NCI-H2227 (cell line): ENCODE measurements around the gene LCN6.
A peak's percentile ranks its signal among the peaks of the same experiment; 100 is the strongest.
"Not testable (repeated sequence)": the region's sequence is repeated elsewhere in the genome, so short reads cannot be mapped to it uniquely, and the experiment has no call there.

ENCODE experiments used
- DNase-seq: peaks from one replicate; lab custom pipeline; 2025; ENCODE audit not compliant: unreplicated experiment; lab: John Stamatoyannopoulos, UW

Gene LCN6

GRCh38 chr9:136784249-136784996, 36.1 kb upstream of the LCN6 start:
- DNase-seq = peak; percentile 42

- DNase-seq = no peak
These were observed 34.1 kb upstream of the LCN6 start for GRCh38 chr9:136782452-136782851.

GRCh38 chr9:136779808-136780207, 31.5 kb upstream of the LCN6 start:
- no peak for DNase-seq

DNA sequence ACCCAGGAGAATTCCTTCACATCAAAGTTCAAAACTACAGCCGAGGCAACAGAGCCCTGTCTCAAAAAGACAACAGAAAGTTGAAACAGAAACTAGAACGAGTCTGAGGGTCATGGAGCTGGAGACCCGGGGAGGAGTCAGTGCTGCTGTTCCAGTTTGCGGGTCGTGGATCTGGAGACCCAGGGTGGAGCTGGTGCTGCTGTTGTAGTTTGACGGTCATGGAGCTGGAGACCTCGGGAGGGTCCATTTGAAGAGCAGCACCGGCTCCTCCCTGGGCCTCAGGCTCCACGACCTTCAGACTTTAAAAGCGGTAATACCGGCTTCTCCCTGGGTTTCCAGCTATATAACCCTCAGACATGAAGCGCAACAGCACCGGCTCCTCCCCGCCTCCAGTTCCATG, 29.0 kb upstream of the LCN6 start:
- DNase-seq = no peak

GRCh38 chr9:136776947-136777346, 28.6 kb upstream of the LCN6 start:
- DNase-seq = no peak

DNA sequence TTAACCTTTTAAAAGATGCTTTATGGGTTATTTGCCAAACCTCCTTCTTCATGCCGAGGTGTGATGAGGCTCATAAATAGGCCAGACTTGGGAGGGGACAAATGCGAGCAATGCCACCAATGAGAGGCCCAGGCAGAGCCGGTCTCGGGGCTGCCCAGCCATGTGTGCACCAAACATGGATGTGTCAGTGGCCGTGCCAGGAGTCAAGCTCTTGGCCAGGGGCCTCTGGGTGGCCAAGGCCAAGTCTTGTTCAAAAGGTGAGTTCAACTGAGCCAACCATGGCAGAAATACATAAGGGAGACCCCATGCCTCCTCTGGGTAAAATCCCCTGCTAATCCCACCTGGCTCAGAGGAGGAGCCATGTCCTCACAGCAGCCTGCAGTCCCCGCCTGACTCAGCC, 26.9 kb upstream of the LCN6 start:
- DNase-seq = no peak

DNA sequence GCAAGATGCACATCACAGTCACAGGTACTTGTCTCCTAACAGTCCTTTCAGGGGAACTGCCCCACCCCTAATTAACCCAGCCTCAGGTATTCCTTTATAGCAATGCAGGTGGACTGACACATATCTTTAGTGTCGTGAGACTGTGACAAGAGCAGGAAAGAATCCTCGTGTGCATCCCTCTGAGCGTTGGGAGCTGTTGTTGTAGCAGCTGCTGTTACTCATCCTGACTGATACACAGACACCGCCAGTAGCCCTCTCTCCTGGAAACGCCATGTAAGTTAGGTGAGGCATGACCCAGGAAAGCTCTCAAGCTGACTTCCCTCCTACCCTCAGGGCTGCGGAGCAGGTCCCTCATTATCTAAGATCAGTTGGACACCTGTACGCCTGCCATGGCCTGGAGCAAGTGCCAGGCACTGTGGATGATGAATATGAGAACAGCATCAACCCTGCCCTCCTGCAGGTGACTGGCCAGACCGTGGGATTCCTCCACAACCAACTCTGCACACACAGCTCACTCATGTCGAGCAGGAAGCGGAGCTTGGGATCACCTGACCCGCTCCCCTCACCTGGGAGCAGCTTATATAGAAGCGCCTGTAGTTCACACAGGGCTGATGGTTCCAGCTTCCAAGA, 26.2 kb upstream of the LCN6 start:
- DNase-seq = no peak

DNA sequence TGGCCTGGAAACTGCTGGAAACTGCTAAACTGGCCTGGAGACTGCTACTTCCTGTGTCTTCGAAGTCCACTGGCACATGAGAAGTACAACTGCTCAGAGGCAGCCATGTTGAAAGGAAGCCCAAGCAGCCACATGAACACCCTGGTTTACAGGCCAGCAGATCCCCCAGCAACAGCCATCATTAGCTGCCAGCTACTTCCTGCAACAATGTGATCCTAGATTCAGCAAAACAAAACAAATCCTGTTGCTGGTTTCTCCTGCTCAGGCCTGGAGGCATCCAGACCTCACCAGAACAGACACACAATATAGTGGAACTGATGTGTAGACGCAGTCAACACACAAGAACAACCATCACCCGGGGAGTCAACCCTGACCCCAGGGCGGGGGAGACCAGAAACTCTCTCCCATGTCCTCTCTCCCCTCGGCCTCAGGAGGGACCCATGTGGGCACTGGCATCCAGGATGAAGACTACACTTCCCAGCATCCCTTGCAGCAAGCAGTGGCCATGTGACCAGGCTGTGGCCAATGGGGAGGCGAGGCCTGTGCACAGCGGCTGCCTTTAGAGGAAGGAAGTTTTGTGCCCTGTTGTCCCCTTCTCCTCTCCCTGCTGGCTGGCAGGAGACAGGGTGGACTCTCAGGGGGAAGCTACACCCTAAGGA, 25.2 kb upstream of the LCN6 start:
- DNase-seq = no peak

DNA sequence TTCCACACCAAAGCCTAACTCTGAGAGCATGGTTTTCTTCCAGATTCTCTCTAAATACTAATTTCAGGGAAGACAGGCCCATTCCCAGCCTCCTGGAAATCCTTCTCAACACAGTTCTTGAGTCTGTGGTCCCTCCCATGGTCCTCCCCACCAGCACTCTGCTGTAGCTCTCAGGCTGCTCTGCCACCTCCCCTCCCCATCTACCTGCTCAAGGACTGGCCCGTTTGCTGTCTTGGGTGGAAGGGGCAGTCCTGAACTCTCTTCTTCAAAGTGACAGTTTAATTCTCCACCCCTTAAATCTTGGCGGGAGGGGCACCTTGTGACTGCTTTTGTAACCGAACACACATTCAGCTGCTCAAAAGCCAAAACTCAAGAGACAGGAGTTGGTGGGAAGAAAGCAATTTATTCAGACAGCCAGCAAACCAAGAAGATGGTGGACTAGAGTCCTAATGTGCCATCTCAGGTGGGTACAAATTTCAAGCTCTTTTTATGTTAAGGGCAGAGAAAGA, 23.6 kb upstream of the LCN6 start:
- DNase-seq = no peak

DNA sequence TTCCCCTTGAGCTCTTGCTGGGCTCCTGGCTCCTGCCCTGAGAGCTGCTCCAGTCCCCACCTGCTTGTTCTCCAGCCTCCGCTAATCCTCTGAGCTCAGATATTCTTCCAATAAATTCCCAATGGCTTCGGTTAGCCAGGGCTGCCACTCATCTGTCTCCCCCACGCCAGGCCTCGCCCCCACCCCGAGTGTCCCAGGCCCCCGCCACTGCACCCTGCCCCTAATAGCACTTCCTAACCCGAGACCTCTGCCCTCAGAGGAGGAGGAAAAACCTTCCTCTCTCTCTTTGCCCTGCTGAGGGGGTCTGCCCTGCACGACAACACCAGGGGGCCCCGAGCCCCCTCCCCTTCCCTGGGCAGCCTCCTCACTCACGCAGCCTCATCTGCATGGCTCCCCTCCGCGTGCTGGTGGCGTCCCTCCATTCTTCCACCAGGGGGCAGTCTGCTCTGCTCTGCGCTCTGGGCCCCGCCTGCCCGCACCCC, 21.4 kb upstream of the LCN6 start:
- no peak for DNase-seq

GRCh38 chr9:136766410-136767120, 18.2 kb upstream of the LCN6 start:
- DNase-seq = peak; percentile 45

GRCh38 chr9:136765745-136766409, 17.6 kb upstream of the LCN6 start:
- DNase-seq = not testable (repeated sequence)

DNA sequence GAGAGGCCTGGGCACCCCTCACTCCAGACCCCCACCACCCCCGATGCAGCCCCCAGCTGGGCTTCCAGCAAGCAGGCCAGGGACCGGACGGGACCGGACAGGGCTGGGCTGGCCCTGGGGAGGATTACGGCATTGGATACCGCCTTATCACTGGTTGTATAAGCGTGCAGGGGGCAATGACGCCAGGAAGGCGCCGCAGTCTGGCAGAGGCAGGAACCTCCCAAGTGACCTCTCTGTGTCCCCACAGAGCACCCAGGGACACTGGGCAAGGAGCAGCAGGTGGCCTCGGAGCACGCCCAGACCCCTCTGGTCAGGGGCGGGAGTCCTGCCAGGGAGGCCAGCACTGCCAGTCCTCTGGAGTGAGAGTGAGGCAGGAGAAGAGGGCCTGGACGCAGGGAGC, 16.7 kb upstream of the LCN6 start:
- no peak for DNase-seq

DNA sequence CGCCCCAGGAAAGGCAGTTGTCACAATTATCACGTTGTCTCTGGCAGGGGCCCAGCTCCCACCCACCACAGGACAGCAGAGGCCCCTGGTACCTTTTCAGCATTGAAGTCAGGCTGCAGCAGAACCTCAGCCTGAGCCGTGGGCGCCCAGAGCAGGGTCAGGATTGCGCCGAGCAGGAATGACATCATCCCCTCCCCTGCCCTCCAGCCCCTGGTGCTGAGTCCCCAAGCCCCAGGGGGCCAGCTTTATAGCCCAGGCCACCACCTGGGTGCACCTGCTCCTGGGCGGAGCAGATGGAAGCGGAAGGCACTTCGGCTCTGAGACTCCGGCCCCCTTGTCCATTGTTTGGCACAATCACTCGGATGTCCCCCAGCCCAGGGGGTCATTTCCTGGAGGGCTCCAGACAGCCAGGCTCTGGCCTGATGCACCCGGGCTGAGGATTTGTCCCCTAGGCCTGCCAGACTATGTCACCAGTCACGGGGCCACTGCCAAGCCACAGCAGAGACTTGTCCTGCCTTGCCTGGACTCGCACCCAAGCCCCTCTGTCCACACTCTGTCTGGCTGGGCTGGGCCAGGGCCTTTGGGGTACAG, 16.1 kb upstream of the LCN6 start, which contains the start of gene LCN15:
TSS of gene LCN15 (minus strand) at position 218 of the 591 bp plus-strand sequence. CDS start at position 188, 30 bp downstream.
- DNase-seq = no peak

- no peak for DNase-seq
These were observed 15.3 kb upstream of the LCN6 start for GRCh38 chr9:136763649-136764035.

GRCh38 chr9:136762915-136763648, 14.8 kb upstream of the LCN6 start:
- DNase-seq = no peak

GRCh38 chr9:136762221-136762691, 13.9 kb upstream of the LCN6 start:
- DNase-seq = no peak

DNA sequence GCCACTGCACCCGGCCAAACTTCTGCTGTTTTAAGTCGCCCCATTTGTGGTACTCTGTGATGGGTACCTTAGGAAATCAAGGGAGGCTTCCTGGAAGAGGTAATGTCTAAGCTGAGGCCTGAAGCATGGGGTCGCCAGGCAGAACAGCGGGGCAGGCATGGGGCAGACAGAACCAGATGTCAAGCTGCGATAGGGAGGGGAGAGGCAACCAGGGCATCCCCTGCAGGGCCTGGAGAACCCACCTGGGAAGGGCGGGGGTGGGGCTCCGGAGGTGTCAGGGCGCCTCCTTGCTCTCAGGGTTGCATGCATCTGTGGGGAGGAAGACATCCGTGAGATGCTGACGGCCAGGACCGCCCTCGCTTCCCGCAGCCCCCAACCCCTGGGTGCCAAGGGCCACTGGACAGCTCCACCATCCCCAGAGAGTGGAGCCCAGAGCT, 13.2 kb upstream of the LCN6 start:
- DNase-seq = no peak

DNA sequence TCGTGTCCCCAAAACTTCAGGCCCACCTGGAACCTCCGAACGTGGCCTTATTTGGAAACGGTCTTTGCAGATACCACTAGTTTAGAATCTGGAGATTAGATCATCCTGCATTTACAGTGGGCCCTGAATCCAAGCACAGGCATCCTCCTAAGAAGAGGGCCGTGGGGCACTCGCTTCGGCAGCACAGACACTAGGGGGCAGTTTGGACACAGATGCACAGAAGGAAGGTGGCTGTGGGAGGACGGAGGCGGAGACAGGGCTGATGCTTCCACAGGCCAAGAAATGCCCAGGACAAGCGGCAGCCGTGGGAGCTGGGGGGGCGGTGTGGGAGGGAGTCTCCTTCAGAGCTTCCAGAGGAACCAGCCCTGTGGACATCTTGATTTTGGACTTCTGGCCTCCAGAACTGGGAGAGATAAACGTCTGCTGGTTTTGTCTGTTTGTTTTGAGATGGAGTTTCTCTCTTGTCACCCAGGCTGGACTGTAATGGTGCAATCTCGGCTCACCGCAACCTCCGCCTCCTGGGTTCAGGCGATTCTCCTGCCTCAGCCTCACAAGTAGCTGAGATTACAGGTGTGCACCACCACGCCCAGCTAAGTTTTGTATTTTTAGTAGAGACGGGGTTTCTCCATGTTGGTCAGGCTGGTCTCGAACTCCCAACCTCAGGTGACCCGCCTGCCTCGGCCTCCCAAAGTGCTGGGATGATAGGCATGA, 12.7 kb upstream of the LCN6 start:
- DNase-seq = peak; percentile 26
